Measurements from ENCODE around the gene ITPRIPL2.

GRCh38 chr16:19152042-19152441, 38.3 kb downstream of the ITPRIPL2 start:
- TF ChIP-seq, protein P1, sequence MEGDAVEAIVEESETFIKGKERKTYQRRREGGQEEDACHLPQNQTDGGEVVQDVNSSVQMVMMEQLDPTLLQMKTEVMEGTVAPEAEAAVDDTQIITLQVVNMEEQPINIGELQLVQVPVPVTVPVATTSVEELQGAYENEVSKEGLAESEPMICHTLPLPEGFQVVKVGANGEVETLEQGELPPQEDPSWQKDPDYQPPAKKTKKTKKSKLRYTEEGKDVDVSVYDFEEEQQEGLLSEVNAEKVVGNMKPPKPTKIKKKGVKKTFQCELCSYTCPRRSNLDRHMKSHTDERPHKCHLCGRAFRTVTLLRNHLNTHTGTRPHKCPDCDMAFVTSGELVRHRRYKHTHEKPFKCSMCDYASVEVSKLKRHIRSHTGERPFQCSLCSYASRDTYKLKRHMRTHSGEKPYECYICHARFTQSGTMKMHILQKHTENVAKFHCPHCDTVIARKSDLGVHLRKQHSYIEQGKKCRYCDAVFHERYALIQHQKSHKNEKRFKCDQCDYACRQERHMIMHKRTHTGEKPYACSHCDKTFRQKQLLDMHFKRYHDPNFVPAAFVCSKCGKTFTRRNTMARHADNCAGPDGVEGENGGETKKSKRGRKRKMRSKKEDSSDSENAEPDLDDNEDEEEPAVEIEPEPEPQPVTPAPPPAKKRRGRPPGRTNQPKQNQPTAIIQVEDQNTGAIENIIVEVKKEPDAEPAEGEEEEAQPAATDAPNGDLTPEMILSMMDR (IDR thresholded peaks at IDR 0.05) = no peak
- no peak for TF ChIP-seq POLR2A (IDR thresholded peaks at IDR 0.05)
